Esophagus muscularis mucosa (tissue), 4 donors: ENCODE results near the gene MT1F. TPM values are rescaled to one million over a fixed set of nuclear protein-coding genes. Genes with fewer than 3 reads are reported as not detected.

Source experiments
- DNase-seq: peaks from one replicate; pipeline ENCODE4 v3.0.0-alpha.2; 2017; ENCODE audit errors: extremely low spot score
- H3K27ac ChIP-seq, 4 donors: fragments of 200-600 bp; sonication (generic); replicated peaks in 1 of 4; 1 replicate in 3 of 4; 2 replicates in 1 of 4; pipeline ENCODE4 v1.5.1; 2016 to 2019; ENCODE audit warnings: mild to moderate bottlenecking in 1 of 4
- H3K27me3 ChIP-seq, 4 donors: fragments of 200-600 bp; sonication (generic); one replicate each; pipeline versions ENCODE4 v1.5.1 to v1.6.0; 2016 to 2019
- H3K36me3 ChIP-seq, 4 donors: fragments of 200-600 bp; sonication (generic); one replicate each; pipeline ENCODE4 v1.5.1; 2016 to 2019
- H3K4me1 ChIP-seq, 4 donors: fragments of 200-600 bp; sonication (generic); one replicate each; pipeline ENCODE4 v1.5.1; 2016 to 2019
- H3K4me3 ChIP-seq, 4 donors: fragments of 200-600 bp; sonication (generic); 1 replicate in 2 of 4; 2 replicates in 2 of 4; pipeline ENCODE4 v1.5.1; 2016 to 2019; ENCODE audit warnings: mild to moderate bottlenecking in 4 of 4, moderate library complexity in 1 of 4
- H3K9me3 ChIP-seq, 4 donors: fragments of 200-600 bp; sonication (generic); 1 replicate in 3 of 4; 2 replicates in 1 of 4; pipeline ENCODE4 v1.5.1; 2016 to 2019
- CTCF ChIP-seq, 3 experiments: fragments of 200-600 bp in 2 of 3; fragments of 450-650 bp in 1 of 3; sonication (generic) in 2 of 3; IDR thresholded peaks; one replicate each; pipeline ENCODE4 v1.5.1; 2017 to 2019; ENCODE audit warnings: antibody characterized with exemption in 3 of 3, mild to moderate bottlenecking in 2 of 3, moderate library complexity in 1 of 3
- EP300 ChIP-seq: sonication (generic); formaldehyde crosslinking; IDR thresholded peaks from one replicate; pipeline ENCODE4 v1.6.1; 2017; ENCODE audit warnings: antibody characterized with exemption
- POLR2A ChIP-seq: fragments of 450-650 bp; IDR thresholded peaks from one replicate; pipeline ENCODE4 v1.6.1; 2017; ENCODE audit warnings: antibody characterized with exemption, moderate library complexity, mild to moderate bottlenecking, low read depth
- POLR2AphosphoS5 ChIP-seq, 2 donors: sonication (generic); formaldehyde crosslinking; IDR thresholded peaks; one replicate each; pipeline ENCODE4 v1.6.1; 2017; ENCODE audit warnings: antibody characterized with exemption in 2 of 2
- WGBS: methylation state at CpG from one replicate; pipeline ENCODE4 v1.1.5; 2018; 5-methylcytosine and 5-hydroxymethylcytosine counted together
- intact Hi-C: fragments of 100-400 bp; cut with DNase I; formaldehyde crosslinking; loops from one replicate; pipeline ENCODE4 v1.15.1; 2023
- total RNA-seq, 4 donors: library from RNA; depleted of rRNA; stranded (reverse); fragments of >200 nt; gene quantifications; one replicate each; pipeline versions ENCODE4 v1.1.0 to v1.2.1, GENCODE V29; 2016

The MT1F gene
- total RNA-seq, 4 donors from 2014 or later = 2.1 to 7.1 (median 5.0) TPM

- DNase-seq = no peak
- TF ChIP-seq POLR2AphosphoS5 (IDR thresholded peaks at IDR 0.05) = no peak
- intact Hi-C loops = no loop called here
- H3K4me3 ChIP-seq = no peak overlapping the region
- H3K27me3 ChIP-seq = peaks cover 0 to 99% (median 17%) of the 10 kb centered on the region in 4 donors
- peaks cover 18 to 50% (median 40%) of the 10 kb centered on the region in 4 donors for H3K4me1 ChIP-seq
- no peaks in the 10 kb centered on the region for H3K9me3 ChIP-seq
- no peaks in the 10 kb centered on the region for H3K36me3 ChIP-seq
- WGBS = 100% methylated on average over 1 of the region's 1 CpG
- no peak overlapping the region for H3K27ac ChIP-seq
Observed at GRCh38 chr16:56640076-56640475, 17.7 kb upstream of the MT1F start.

- Histone ChIP-seq H3K36me3 (no peaks in the 10 kb centered on the region), H3K4me1 (peaks cover 13 to 39% (median 32%) of the 10 kb centered on the region in 4 donors), H3K27ac (no peak overlapping the region), H3K4me3 (no peak overlapping the region), H3K27me3 (peaks cover 0 to 99% (median 11%) of the 10 kb centered on the region in 4 donors), H3K9me3 (no peaks in the 10 kb centered on the region)
- TF ChIP-seq CTCF (IDR thresholded peaks at IDR 0.05) (no peak), POLR2AphosphoS5 (IDR thresholded peaks at IDR 0.05) (no peak), POLR2A (no peak), EP300 (no peak)
- 86% methylated on average over 2 of the region's 2 CpGs for WGBS
- DNase-seq = no peak
- intact Hi-C loops = no loop called here
Observed at GRCh38 chr16:56641166-56641565, 16.6 kb upstream of the MT1F start.

DNA sequence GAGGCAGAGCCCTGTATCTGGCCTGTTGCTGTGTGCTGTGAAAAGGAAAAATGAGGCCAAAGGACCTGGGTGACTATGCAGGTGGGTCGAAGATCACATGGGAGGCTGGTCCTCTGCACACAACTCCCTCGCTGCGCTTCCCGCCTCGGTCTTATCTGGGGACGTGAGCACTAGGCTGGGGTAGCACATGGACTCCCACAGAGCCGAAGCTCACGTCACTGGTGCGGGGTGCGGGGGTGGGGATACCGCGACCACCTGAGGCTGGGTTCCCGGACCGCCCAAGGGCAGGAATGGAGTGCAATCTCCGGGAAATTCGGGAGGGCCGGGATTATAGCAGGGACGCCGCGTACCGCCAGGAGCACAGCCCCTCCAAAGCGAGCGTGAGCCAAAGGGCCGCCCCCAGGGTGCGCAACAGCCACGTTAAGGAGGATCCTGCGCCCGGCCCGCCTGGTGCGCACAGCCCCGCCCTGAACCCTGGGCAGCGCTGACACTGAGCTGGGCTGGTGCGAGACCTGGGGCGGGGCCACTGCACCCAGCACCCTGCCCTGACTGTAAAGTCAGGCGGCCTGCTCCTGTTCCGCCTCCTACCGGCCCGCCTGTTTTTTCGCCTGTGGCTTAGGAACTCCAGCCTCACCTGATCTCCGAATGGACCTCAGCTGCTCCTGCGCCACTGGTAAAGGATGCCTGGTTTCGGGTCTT lies 14.5 kb upstream of the MT1F start:
- Histone ChIP-seq H3K4me1 (peaks cover 11 to 29% (median 25%) of the 10 kb centered on the region in 4 donors), H3K9me3 (no peaks in the 10 kb centered on the region), H3K27ac (peak overlapping the region; percentile 4 to 40 (median 12)), H3K36me3 (no peaks in the 10 kb centered on the region), H3K27me3 (peaks cover 0 to 98% (median 7%) of the 10 kb centered on the region in 4 donors), H3K4me3 (peak overlapping the region; percentile 38 to 55 (median 42))
- intact Hi-C loops = no loop called here
- no peak for DNase-seq
- TF ChIP-seq POLR2A (no peak), CTCF (IDR thresholded peaks at IDR 0.05) (peak; percentile 37 to 48 (median 39)), EP300 (peak; percentile 88), POLR2AphosphoS5 (IDR thresholded peaks at IDR 0.05) (peak; percentile 35 to 54)
- WGBS = 23% methylated on average over 26 of the region's 42 CpGs

GRCh38 chr16:56643833-56644232 lies 13.9 kb upstream of the MT1F start:
- H3K9me3 ChIP-seq = no peaks in the 10 kb centered on the region
- H3K27me3 ChIP-seq = peaks cover 0 to 98% (median 5%) of the 10 kb centered on the region in 4 donors
- H3K4me3 ChIP-seq = peak overlapping the region; percentile 38 to 55 (median 42)
- no peak overlapping the region for H3K27ac ChIP-seq
- TF ChIP-seq CTCF (IDR thresholded peaks at IDR 0.05) (no peak), POLR2A (no peak), EP300 (no peak), POLR2AphosphoS5 (IDR thresholded peaks at IDR 0.05) (no peak)
- peaks cover 5 to 23% (median 19%) of the 10 kb centered on the region in 4 donors for H3K4me1 ChIP-seq
- 58% methylated on average over 5 of the region's 5 CpGs for WGBS
- no peaks in the 10 kb centered on the region for H3K36me3 ChIP-seq
- DNase-seq = no peak
- intact Hi-C loops = no loop called here

DNA sequence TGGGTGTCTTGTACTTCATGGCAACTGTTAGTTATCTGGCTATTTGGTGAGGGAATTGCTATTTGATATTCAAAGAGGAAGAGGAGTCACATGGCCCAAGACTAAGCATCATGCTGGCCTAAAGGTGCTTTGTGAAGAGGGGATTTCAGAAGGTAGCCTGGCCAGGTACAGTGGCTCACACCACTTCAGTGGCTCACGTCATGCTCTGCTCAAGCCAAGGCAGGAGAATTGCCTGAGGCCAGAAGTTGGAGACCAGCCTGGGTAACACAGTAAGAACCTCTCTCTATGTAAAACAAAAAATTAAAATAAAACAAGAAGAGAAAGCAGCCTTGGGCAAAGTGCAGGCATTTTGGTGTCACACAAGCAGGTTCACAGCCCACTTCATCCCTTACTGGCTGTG lies 12.4 kb upstream of the MT1F start:
- Histone ChIP-seq H3K27me3 (peaks cover 0 to 90% (median 5%) of the 10 kb centered on the region in 4 donors), H3K4me3 (no peak overlapping the region), H3K4me1 (peaks cover 0 to 21% (median 14%) of the 10 kb centered on the region in 4 donors), H3K9me3 (no peaks in the 10 kb centered on the region), H3K36me3 (no peaks in the 10 kb centered on the region), H3K27ac (no peak overlapping the region)
- DNase-seq = no peak
- intact Hi-C loops = no loop called here
- TF ChIP-seq EP300 (no peak), POLR2A (no peak), POLR2AphosphoS5 (IDR thresholded peaks at IDR 0.05) (no peak), CTCF (IDR thresholded peaks at IDR 0.05) (no peak)
- 89% methylated on average over 1 of the region's 1 CpG for WGBS
